Medulla oblongata (tissue), 1 donor: Measurements from ENCODE around the gene DYNLT4.
"Not testable (repeated sequence)": the region's sequence is repeated elsewhere in the genome, so short reads cannot be mapped to it uniquely, and the experiment has no call there.

ENCODE experiments used
- DNase-seq: peaks from one replicate; pipeline ENCODE4 v3.0.0-alpha.2; 2015; ENCODE audit errors: extremely low spot score

DYNLT4 gene, protein sequence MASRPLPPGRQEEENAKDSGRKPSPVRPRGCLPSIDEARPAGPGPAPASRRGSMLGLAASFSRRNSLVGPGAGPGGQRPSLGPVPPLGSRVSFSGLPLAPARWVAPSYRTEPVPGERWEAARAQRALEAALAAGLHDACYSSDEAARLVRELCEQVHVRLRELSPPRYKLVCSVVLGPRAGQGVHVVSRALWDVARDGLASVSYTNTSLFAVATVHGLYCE

GRCh38 chr1:44806704-44807363, at the start of gene DYNLT4:
Gene DYNLT4 (minus strand): TSS chr1:44807351. CDS start chr1:44806668, 683 bp downstream.
- no peak for DNase-seq

GRCh38 chr1:44855742-44856141, 48.6 kb upstream of the DYNLT4 start:
- DNase-seq = no peak

GRCh38 chr1:44854970-44855369, 47.8 kb upstream of the DYNLT4 start:
- DNase-seq = peak; percentile 36

DNA sequence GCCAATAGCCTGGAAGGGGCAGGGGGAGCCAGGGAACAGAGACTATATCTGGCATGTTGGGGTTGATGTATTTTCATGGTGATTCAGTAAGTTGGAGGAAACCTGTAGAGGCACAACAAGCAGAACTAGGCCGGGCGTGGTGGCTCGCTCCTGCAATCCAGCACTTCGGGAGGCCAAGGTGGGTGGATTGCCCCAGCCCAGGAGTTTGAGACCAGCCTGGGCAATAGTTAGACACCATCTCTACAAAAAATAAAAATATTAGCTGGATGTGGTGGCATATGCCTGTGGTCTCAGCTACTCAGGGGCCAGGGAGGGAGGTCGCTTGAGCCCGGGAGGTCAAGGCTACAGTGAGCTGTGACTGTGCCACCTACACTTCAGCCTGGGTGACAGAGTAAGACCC, 46.0 kb upstream of the DYNLT4 start:
- no peak for DNase-seq

GRCh38 chr1:44851308-44851707, 44.2 kb upstream of the DYNLT4 start:
- DNase-seq = no peak

DNA sequence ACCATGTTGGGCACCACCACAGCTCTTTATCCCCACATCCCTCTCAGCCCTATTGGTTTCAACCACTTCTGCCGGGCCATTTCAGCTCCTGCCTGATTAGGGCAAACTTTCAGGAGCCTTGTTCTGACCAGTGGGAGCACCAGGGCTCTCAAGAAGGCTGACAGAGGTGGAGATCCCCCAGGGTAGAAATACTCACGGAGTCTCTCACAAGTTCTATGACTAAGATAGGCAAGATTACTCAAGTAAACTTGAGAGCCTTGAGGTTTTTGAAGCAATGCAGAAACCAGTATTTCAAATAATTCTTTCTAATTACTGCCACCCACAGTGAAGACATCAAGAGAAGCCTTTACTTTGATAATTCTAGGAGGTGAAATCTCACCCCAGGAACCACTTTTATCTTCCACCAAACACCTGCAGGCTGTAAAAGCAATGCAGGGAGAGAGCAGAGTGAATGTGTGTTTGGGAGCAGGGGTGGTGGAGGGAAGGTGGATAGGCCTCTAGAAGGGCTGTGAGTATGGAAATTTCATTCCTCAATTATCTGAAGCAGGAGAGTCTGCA, 42.5 kb upstream of the DYNLT4 start:
- no peak for DNase-seq

- peak; percentile 78 for DNase-seq
Observed at GRCh38 chr1:44848456-44849181, 41.5 kb upstream of the DYNLT4 start.

DNA sequence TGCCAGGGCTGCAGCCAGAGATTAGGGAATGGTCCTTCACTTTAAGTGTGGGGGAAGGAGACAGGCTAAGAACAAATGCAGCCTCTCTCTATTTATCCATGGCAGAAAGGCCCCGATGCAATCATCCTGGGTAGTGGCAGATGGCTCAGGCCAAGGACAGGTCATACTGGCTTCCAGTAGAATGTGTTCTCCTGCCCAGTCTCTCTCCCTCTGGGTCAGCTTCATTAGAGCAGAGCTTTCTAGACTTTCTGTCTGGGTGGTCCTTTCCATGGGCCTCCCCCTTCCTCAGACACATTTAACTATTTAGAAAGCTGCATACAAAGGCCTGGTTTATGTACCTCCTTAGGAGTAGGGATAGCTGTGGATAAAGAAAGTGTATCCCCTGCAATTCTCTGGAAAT, 40.7 kb upstream of the DYNLT4 start:
- DNase-seq = no peak

GRCh38 chr1:44846985-44847384, 39.8 kb upstream of the DYNLT4 start:
- no peak for DNase-seq

GRCh38 chr1:44842862-44843655, 35.9 kb upstream of the DYNLT4 start, which contains the start of gene PTCH2:
Gene PTCH2 (minus strand): TSS chr1:44843253. CDS start chr1:44842932, 321 bp downstream.
- DNase-seq = peak; percentile 68

DNA sequence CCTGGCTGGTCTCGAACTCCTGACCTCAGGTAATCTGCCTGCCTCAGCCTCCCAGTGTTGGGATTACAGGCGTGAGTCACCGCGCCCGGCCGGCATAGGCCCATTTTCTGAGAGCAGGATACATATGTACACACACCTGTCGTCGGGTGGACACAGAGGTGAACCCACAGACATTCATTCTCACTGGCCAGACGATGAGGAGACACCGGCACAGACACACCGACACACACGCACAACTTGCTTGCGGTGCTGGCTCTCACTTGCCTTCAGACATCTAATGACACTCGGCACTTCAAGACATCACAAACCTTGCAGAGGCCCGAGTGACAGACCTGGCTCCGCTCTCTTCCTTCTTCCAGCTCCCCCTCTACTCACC, 35.3 kb upstream of the DYNLT4 start:
- DNase-seq = no peak

- DNase-seq = no peak
Observed at GRCh38 chr1:44839576-44839975, 32.4 kb upstream of the DYNLT4 start.

DNA sequence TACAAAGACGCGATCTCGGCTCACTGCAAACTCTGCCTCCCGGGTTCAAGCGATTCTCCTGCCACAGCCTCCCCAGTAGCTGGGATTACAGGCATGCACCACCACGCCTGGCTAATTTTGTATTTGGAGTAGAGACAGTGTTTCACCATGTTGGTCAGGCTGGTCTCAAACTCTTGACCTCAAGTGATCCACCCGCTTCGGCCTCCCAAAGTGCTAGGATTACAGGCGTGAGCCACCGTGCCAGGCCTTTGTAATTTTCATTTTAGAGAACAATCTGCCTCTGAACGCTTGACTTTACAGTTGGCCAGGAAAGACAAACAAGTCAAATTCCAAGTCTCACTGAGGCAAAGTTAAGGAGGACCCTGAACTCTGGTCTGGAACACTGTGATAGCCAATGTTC, 31.1 kb upstream of the DYNLT4 start:
- not testable (repeated sequence) for DNase-seq

GRCh38 chr1:44835738-44836675, 28.9 kb upstream of the DYNLT4 start:
- peak; percentile 87 for DNase-seq

DNA sequence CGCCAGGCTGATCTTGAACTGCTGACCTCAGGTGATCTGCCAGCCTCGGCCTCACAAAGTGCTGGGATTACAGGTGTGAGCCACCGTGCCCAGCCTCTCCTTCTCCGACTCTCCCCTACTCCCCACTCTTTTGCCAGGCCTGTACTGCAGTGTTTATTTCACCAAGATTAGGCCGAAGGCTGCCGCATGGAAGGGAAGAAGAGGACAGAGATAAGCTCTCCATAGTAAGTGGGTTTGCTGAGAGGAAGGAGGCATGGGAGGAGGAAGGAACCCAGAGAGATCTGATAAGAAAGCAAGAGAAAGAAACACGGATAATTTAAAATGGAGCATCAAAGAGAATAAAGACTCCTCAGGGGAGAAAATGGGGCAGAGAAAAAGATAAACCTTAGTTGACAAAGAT, 27.2 kb upstream of the DYNLT4 start:
- DNase-seq = no peak

DNA sequence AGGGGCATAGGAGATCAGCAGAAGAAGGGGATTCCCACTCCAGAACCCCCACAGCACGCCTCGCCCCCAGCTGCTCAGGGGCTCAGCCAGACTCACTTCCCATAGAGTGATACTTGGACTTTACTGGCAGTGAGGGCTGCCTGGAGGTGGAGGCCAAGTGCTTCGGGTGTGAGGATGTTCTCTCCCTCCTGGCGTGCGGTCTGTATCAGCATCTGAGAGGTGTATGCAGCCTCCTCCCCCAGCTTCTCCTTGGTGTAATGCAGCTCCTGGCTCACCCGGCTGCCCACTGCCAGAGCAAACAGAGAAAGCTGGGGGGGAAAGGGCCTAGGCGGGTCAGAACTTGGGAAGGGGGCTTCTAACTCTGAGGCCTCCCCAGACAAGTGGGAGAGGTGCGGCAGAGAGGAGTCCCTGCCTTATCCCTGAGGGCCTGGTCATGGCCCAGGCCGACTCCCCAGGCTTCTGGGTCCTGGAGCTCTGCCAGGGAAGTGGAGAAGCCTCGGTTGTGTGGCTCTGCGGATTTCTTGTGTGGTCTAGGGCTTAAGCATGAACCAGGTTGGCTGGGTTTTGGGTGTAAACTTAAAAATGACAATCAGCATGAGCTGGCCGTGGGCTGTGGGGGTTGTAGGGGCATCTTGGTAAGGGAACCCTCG, 25.0 kb upstream of the DYNLT4 start:
- DNase-seq = no peak

DNA sequence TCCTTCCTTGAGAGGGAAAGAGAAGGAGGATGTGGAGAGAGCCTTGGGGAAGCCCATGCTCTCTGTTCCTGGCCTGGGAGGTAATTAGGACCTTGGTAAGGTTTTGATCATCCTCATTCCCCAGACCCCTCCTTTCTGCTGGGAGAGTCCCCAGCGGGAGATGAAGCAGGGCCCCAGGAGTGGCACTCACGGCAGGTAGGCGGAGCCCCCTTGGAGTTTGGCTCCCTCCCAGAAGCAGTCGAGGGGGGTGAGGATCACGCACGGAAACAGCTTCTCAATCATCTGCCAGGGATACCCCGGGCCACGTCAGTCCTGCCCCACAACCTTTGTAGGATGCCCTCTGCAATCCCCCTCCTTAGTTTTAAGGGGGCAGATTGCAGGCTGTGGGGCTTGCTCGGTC, 24.4 kb upstream of the DYNLT4 start:
- DNase-seq = no peak

- DNase-seq = no peak
Observed at GRCh38 chr1:44830900-44831304, 23.8 kb upstream of the DYNLT4 start.

GRCh38 chr1:44829506-44830384, 22.6 kb upstream of the DYNLT4 start:
- DNase-seq = no peak
